ENCODE results near the gene SYNE2.

SYNE2 gene

GRCh38 chr14:63933110-63933509 lies 80.3 kb downstream of the SYNE2 start:
- no peak for DNase-seq (ENCODE audit: low read depth)
- H3K4me3 ChIP-seq (ENCODE audit: low read length), result no peak overlapping the region
- no peak for TF ChIP-seq CTCF (conservative IDR thresholded peaks at IDR 0.05; ENCODE audit: low read length)

GRCh38 chr14:63933711-63934110 lies 80.9 kb downstream of the SYNE2 start:
- no peak overlapping the region for H3K4me3 ChIP-seq (ENCODE audit: low read length)
- no peak for TF ChIP-seq CTCF (conservative IDR thresholded peaks at IDR 0.05; ENCODE audit: low read length)
- no peak for DNase-seq (ENCODE audit: low read depth)

DNA sequence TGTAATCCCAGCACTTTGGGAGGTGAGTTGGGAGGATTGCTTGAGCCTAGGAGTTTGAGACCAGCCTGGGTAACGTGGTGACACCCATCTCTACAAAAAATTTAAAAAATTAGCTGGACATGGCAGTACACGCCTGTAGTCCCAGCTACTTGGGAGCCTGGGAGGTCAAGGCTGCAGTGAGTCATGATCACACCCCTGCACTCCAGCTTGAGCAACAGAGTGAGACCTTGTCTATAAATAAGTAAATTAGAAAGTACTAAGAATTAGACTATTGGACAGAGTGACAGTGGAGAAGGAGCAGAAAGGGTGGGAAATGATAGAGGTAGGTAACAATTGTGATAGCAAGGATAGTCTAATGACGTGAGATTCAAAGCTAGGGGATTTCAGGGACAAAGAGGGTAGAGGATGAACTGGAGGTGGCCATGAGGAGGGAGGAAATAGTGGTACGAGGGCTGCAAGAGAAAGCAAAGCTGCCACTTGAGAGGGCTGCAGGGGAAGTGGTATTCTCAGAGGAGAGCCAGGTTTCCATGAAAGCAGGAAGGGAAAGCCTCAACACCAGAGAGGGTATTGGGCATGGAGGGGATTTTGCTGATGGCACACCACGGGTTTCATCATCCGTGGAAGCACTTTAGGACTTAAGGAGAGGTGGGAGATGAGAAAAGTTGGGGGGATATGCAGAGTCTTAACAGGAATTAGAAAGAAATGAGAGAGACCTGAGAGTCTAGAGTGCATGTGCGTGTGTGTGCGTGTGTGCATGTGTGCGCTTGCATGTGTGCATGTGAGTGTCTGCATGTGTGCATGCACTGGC lies 85.6 kb downstream of the SYNE2 start:
- TF ChIP-seq CTCF (conservative IDR thresholded peaks at IDR 0.05; ENCODE audit: low read length), result no peak
- H3K4me3 ChIP-seq (ENCODE audit: low read length), result no peak overlapping the region
- DNase-seq (ENCODE audit: low read depth), result no peak

DNA sequence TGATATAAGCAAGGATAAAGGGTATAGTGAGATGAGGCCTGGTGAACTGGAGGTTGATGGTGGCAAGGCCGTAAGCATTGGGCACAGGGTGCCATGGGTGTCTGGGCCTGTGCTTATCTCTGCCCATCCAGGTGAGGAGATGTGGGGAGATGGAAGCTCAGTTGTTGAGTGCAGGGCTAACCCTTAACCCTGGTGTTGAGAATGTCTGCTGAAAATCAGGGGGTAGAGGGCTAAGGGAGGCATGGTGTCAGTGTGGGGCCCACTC lies 86.1 kb downstream of the SYNE2 start:
- no peak for TF ChIP-seq CTCF (conservative IDR thresholded peaks at IDR 0.05; ENCODE audit: low read length)
- H3K4me3 ChIP-seq (ENCODE audit: low read length), result no peak overlapping the region
- no peak for DNase-seq (ENCODE audit: low read depth)

- H3K4me3 ChIP-seq (ENCODE audit: low read length), result no peak overlapping the region
- TF ChIP-seq CTCF (conservative IDR thresholded peaks at IDR 0.05; ENCODE audit: low read length), result no peak
- DNase-seq (ENCODE audit: low read depth), result no peak
These were observed 87.6 kb downstream of the SYNE2 start for GRCh38 chr14:63940387-63940786.

DNA sequence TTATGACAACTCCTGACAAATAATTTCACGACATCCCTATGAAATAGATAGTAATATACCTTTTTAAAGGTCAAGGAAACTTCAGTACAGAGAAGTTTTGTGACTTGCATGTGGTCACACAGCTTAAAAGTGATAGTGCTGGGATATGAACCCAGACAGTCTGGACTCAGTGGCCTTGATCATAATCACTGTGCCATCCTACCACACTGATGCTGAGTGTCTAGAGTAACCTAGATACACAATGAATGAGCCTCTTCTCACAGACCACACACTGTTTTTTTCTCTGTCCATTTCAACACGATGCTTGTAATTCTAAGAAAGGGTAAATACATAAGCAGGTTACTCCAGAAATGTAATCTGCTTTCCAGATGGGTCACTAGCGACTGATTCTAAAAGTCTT lies 88.2 kb downstream of the SYNE2 start:
- no peak for DNase-seq (ENCODE audit: low read depth)
- no peak for TF ChIP-seq CTCF (conservative IDR thresholded peaks at IDR 0.05; ENCODE audit: low read length)
- H3K4me3 ChIP-seq (ENCODE audit: low read length), result no peak overlapping the region

GRCh38 chr14:63949696-63950095 lies 96.9 kb downstream of the SYNE2 start:
- no peak for TF ChIP-seq CTCF (conservative IDR thresholded peaks at IDR 0.05; ENCODE audit: low read length)
- no peak for DNase-seq (ENCODE audit: low read depth)

More at GRCh38 chr14:63949696-63950095, 96.9 kb downstream of the SYNE2 start:
- H3K4me3 ChIP-seq (ENCODE audit: low read length), result no peak overlapping the region

Measured in AG10803 (cell line).